Left hindlimb (tissue), 1 donor: ENCODE data around the gene SLC35D3.
A peak's percentile ranks its signal among the peaks of the same experiment; 100 is the strongest.
"Not testable (repeated sequence)": the region's sequence is repeated elsewhere in the genome, so short reads cannot be mapped to it uniquely, and the experiment has no call there.

Experiments
- DNase-seq: peaks from one replicate; pipeline ENCODE4 v3.0.0-alpha.2; 2018

The SLC35D3 gene

DNA sequence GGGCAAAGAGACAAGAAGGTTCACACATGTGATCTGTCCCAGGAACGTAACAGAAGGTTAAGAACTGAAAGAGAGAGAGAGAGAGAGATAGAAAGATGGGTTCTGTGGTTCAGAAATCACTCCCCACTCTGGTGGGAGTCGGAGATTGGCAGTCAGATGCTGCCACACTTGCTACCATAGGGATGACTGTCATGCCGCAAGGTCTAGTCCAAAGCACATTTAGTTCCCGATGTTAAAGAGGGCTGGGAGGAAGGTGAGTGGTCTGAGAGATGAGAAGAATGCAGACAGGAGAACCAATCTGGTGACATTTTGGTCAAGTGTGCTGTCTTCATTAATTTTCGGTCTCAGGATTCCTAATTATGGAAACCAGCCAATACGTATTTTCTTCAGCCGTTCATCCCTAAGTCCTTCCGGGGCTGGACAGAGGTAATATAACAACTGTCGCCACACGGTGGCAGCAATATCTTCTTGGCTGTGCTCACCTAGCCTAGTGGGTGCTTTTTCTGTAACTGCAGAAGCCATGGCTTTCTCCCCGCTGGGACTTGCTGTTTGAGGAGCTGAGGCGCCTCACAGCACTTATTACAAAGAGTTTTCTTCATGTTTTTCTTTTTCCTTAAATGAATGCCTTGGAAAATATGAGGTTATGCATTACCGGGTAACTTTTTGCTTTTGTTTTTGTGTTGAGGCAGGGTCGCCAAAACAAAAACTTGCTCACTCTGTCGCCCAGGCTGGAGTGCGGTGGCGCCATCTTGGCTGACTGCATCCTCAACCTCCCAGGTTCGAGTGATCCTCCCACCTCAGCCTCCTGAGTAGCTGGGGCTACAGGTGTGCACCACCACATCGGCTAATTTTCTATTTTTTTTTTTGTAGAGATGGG lies 46.0 kb downstream of the SLC35D3 start:
- peak; percentile 43 for DNase-seq

GRCh38 chr6:136968837-136969236 lies 46.7 kb downstream of the SLC35D3 start:
- no peak for DNase-seq

DNA sequence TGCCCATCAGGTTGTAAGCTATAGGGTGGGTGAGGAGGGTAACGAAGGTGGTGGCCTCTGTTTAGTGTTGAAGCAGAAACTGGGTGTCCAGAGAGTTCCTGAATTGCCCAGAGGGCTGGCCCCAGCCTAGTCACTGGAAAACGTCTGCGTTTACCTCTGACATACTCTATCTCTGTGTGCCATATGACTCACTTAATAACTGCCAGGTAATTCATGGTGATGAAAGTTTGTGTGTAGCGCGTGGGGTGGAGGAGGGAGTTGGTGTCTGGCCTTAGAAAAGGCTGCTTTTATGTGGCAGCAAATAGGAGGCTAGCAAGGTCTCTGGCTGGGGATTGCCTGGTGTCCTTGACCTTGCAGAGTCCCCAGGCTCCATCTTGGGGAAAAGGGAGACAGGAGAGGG lies 47.3 kb downstream of the SLC35D3 start:
- DNase-seq = no peak

- no peak for DNase-seq
Observed at GRCh38 chr6:136969930-136970329, 47.8 kb downstream of the SLC35D3 start.

- DNase-seq = no peak
Observed at GRCh38 chr6:136971609-136972008, 49.5 kb downstream of the SLC35D3 start.

- DNase-seq = not testable (repeated sequence)
Observed at GRCh38 chr6:136973781-136974180, 51.7 kb downstream of the SLC35D3 start.
